Camera-type eye (tissue), 1 donor: ENCODE data around the gene SCAMP1. TPM values are rescaled to one million over a fixed set of nuclear protein-coding genes. Genes with fewer than 3 reads are reported as not detected.

Source experiments
- total RNA-seq: library from RNA; depleted of rRNA; stranded (reverse); fragments of >200 nt; gene quantifications from one replicate; pipeline ENCODE4 v1.2.3, GENCODE V29; 2014

The SCAMP1 gene, protein sequence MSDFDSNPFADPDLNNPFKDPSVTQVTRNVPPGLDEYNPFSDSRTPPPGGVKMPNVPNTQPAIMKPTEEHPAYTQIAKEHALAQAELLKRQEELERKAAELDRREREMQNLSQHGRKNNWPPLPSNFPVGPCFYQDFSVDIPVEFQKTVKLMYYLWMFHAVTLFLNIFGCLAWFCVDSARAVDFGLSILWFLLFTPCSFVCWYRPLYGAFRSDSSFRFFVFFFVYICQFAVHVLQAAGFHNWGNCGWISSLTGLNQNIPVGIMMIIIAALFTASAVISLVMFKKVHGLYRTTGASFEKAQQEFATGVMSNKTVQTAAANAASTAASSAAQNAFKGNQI
- total RNA-seq = 123 TPM

DNA sequence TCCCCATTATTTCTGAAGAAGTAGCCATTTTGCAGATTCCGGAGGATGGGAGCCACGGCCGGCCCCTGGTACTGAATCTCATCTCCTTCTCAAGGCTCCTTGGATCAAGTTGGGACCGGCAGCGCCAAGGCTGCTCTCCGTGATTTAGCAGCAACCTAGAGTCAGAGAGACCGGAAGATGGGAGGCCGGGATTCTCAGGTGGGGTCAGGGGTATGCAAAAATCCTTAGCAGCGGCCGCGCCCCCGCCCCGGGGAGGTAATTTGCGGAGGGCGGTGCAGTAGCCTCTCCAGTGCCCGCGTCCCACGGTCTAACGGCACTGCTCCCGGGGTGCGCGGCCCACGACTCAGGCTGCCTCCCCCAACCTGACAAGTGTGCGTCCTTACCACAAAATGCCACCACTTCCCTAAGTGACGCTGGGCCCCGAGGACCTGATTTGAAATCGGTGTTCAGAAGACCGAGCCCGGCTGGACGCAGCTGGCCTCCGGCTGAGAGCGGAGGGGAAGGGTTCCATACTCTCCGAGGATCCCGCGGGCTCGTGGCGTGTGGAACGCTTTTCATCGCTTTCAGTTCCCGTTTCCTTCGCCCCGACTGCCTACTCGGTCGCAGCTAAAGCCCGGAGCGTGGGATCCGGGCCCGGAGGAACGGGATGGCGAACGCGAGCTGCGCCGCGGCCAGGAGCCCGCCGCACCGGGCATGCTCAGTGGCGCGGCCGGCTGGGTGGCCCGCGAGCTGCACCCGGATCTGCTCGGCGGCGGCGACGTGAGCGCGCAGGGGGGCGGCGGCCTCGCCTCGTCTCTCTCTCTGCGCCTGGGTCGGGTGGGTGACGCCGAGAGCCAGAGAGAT lies at the start of gene SCAMP1:
SCAMP1 (plus strand) TSS at position 787 of the 843 bp plus-strand sequence; CDS start at position 842, 55 bp downstream.

Other genes with a start within 250 kb of the SCAMP1 start
- 54.8 TPM for gene AP3B1, start 65.9 kb upstream of the SCAMP1 start, total RNA-seq